ENCODE measurements around the gene MTG1.
A peak's percentile ranks its signal among the peaks of the same experiment; 100 is the strongest.

The MTG1 gene

DNA sequence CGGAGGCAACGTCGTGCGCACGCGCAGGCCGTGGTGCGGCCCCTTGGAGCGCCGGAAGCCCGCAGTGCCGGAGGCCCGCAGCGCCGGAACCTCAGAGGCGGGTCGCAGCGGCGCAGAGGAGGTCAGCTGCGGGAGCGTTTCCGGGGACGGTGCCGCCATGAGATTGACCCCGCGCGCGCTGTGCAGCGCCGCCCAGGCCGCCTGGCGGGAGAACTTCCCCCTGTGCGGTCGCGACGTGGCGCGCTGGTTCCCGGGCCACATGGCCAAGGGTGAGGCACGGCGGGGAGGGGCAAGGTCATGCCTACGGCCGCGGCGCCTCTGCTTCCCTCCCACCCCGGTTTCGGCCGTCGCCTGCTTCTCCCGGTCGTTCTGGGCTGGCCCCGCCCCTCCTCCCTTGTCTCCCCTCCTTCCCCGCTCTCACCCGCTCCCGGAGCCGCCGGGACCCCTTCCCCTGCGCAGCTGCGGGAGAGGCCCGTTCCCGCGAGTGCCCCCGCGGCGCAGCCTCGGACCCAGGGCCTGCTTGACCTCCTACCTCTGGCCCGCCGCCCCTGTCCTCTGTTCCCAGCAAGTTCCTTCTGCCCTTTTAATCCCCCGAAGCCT is at the start of gene MTG1:
Gene MTG1, plus strand, starts transcription at position 94 of the 600 bp plus-strand sequence. Its CDS starts 64 bp downstream, at position 158.
- DNase-seq: peak; percentile 3

DNA sequence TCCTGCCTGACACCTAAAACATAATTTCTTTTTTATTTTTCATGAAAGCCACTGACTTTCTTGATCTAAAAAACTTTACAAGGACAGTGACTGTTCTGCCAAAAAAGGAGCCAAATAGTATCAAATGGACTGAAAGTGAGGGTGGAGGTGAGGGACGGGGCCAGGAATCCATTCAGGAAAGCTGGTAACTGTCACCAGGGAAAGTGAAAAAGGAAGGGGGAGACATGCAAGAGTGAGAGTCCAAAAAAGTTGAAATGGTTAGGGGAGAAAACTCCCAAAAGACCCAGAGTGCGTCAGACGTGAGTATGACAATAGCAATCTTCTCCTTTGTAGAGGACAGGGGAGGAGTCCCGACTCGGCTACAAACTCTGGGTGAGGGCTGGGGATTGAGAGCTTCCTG is 49.7 kb upstream of the MTG1 start:
- no peak for DNase-seq

- no peak for DNase-seq
Measured at GRCh38 chr10:133346413-133346812, 47.5 kb upstream of the MTG1 start.

DNA sequence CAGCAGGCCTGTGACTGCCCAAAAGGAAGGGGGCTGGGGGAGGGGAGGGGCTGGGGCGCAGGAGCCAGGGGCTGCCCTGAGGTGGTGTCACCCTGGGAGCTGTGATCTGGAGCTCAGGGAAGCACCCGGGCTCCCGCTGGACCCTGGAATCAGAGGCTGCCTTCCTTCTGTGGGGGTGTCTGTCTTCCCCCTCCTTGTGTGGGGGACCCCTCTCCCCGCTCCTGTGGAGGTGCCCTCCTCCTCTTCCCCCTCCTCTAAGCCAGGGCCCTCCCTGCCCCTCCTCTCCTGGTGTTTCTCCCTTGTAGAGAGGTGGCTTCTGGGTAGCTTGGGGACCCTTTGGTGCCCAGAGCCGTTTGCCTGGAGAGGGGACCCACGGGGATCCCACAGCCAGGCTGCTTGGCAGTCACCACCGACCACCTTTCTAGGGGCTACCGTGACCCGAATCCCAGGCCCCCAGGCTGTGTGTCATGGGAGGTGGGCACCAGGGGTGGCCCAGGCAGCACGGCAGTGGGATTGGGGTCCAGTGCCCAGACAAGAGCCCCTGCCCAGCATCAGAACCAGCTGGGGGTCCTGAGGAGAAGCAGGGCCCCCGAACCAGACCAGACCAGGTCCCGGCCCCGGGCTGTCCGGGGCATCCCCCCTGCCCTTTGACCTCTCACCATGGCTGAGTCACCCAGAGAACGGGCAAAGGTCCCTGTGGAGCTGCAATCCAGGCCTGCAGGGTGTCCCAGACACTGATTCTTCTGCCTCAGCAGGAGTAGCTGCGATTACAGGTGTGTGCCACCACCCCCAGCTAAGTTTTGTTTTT is 46.0 kb upstream of the MTG1 start:
- DNase-seq: no peak

- DNase-seq: no peak
Measured at GRCh38 chr10:133349160-133349568, 44.8 kb upstream of the MTG1 start.

GRCh38 chr10:133349577-133350011 is 44.4 kb upstream of the MTG1 start:
- DNase-seq: no peak

DNA sequence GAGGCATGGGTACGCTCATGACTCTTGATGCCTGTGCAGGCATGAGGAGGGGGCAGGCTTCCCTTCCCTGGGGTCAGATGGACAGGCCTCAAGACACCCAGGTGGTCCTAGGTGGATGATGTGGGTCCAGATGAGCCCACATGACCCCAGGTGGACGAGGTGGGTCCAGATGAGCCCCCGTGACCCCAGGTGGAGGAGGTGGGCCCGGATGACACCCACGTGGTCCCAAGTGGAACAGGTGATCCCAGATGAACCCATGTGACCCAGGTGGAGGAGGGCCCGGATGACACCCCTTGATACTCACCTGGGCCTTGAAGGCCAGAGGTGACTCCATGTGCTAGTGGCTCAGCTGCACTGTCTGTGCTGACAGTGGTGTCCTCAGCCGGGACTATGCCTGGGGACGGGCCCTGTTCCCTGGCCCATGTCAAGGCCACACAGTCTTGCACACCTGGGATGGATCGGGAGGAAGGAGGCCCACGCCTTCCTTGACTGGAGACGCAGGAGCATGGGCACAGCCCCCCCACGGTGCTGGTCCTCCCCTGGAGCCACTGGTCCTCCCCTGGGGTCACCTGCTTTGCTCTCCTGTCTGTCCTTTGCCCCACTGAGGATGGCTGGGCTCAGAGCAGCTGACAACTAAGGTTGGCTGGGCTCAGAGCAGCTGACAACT is 43.5 kb upstream of the MTG1 start:
- no peak for DNase-seq

DNA sequence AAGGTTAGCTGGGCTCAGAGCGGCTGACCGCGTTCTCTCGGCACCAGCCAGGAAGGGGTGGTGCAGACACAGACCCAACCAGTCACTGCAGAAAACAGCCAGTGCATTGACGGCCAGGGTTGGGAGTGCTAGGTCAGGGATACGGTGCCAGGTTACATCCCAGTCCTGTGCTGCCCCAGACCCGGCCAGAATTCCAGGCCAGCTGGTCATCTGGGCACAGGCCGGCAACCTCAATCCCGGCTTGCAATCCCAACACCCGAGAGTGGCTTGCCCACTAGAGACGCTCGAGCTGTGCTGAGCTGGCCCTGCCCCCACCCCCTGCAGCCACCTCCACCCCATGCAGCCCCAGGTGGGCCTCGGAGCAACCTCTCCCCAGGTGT is 43.0 kb upstream of the MTG1 start:
- DNase-seq: no peak

DNA sequence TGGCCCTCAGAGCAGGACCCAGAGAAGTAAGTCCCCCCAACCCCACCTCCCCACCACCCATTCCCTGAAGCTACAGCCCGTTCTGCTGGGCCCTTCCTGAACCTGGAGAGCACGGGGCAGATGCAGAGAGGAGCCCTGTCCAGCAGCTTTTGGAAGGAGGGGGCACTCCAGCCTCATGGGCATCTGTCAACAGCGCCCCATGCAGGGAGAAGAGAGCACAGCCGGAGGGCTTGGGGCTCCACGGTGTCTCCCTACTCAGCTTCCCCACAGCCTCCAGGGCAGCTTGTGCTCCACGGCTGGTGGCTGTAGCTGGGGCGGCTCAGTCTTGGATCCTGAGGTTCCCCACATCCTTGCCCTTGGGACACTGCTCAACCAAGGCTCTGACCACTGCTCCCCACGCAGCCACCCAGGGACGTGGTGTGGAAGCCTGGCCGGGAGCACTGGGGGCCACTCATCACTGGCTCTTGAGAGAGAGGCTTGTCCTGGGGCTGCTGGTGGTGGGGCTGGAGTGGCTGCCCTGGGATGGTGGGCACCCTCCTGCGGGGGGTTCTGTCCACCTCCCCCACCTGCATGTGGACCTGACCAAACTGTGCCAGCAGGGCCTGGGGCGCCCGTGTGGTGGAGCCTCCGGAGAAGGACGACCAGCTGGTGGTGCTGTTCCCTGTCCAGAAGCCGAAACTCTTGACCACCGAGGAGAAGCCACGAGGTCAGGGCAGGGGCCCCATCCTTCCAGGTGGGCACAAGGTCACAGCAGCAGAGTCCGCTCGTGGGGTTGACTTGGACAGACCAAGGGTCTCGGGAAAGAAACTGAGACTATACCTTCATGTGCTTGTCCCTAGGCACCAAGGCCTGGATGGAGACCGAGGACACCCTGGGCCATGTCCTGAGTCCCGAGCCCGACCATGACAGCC is 42.3 kb upstream of the MTG1 start:
- no peak for DNase-seq

GRCh38 chr10:133353202-133353959 is 40.6 kb upstream of the MTG1 start:
- no peak for DNase-seq

GRCh38 chr10:133353988-133354605 is 39.9 kb upstream of the MTG1 start:
- DNase-seq: no peak

DNA sequence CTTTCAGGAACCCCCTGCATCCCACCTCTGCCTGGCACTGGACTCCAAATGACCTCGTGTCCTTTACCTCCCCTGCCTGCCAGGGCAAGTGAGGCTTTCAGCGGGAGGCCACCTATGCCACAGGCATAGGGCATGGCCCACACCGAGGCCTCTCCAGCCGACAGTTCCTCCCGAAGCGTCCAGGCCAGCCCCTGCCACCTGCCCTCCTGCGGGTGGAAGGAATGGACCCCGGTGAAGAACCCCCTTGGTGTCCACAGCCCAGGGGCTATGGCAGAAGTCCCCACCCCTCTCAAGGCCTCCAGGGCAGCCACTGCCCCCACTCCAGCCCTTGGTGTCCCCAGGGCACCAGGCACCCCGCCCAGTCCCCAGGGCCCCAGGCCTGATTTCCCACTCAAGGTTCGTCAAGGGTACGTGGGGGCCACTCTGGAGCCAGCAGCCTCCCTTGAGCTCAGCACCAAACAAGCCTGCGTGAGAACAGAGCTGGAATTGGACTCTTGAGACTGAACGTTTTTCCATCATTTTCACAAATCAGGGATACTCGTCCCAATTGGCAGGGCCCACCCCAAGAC is 39.2 kb upstream of the MTG1 start:
- DNase-seq: no peak

- no peak for DNase-seq
Measured at GRCh38 chr10:133355266-133355665, 38.7 kb upstream of the MTG1 start.

DNA sequence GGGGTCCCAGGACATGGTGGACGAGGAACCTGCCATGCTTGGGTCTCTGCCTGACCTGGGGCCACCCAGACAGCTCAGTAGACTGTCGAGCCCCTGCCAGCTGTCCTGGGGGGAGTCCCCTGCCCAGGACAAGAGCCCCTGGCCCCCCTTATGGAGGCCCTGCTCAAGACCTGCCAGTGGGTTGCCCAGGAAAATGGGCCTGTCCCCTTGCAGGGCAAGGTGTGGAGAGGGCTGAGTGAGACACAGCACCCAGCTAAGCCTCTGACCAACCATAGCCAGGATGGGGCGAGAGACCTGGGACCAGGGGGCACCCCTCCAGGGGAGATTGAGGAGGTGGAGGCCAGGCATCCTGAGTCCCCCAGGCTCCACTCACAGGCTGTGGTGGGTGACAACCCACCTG is 38.0 kb upstream of the MTG1 start:
- DNase-seq: no peak

DNA sequence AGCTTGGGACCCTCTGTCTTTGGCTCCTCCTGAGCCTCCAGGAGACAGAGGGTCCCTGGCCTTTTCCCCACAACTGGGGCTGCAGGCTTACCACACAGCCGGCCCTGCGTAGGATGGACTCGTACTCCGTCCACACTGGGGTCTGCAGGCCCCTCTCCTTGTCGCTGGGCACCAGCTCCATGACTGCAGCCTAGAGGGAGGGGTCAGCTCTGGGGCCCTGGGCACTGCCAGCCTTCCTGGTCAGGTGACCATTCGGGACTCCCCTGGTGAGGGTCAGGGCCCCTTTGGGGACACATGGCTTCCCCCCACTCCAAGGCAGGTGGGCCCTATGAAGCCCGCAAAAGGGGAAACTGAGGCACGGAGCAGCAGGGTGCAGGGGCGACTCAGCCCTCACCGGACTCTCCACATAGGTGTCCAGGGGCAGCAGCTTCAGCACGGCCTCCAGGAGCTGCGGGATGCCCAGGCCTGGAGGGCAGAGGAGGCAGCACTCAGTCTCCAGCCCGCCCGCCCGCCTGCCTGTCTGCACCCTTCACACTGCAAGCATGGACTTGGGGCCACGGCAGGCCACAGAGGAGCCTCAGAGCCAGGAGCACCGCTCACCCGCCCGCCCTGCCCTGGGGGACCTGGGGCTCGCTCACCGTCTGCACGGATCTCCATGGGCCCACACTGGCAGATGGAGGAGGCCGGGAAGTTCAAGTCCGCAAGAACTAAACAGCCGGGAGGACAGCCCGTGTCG is 37.2 kb upstream of the MTG1 start:
- no peak for DNase-seq

- peak; percentile 18 for DNase-seq
Measured at GRCh38 chr10:133357285-133358161, 36.4 kb upstream of the MTG1 start, which contains the start of gene FUOM. TSS of gene FUOM (minus strand) at chr10:133358019. CDS start at chr10:133358007, 12 bp downstream.

GRCh38 chr10:133358162-133358924 is 35.6 kb upstream of the MTG1 start:
- no peak for DNase-seq

GRCh38 chr10:133358925-133359310 is 35.0 kb upstream of the MTG1 start:
- DNase-seq: no peak

- DNase-seq: no peak
Measured at GRCh38 chr10:133359554-133359971, 34.4 kb upstream of the MTG1 start.

Data from NCI-H1694 treated with DMSO at 0.1 percent for 48 hours (cell line).